K562 (cell line): Measurements from ENCODE around the gene EPHA4. TPM values are rescaled to one million over a fixed set of nuclear protein-coding genes. Genes with fewer than 3 reads are reported as not detected.
A peak's percentile ranks its signal among the peaks of the same experiment; 100 is the strongest.

Experiments used
- CHD7 ChIP-seq: fragments of 200-600 bp; sonication (generic); IDR thresholded peaks from one replicate; pipeline ENCODE4 v1.6.1; 2012; ENCODE audit warnings: mild to moderate bottlenecking, low read depth, low read length, inconsistent platforms
- REST ChIP-seq, 2 experiments: fragments of 450-650 bp; formaldehyde crosslinking in 1 of 2; IDR thresholded peaks; 2 replicates each; pipeline versions ENCODE4 v1.4.0 to v1.6.1; 2014 to 2020; ENCODE audit warnings: mild to moderate bottlenecking in 2 of 2, borderline replicate concordance in 1 of 2, low read depth in 1 of 2
- XRCC4 ChIP-seq: IDR thresholded peaks from one replicate; pipeline ENCODE4 v1.6.1; 2011; ENCODE audit not compliant: insufficient read depth, insufficient read length; ENCODE audit errors: extremely low read depth
- ZNF740 ChIP-seq, 3 experiments: fragments of 200-800 bp in 1 of 3; sonication (Bioruptor generic) in 1 of 3; sonication (generic) in 1 of 3; formaldehyde crosslinking in 1 of 3; IDR thresholded peaks; 2 replicates each; pipeline versions ENCODE4 v1.6.1 to v1.8.0; 2016 to 2022; ENCODE audit warnings: mild to moderate bottlenecking in 2 of 3, missing compliant biosample characterization in 2 of 3, missing genetic modification characterization in 2 of 3, missing genetic modification reagents in 1 of 3
- polyA plus RNA-seq, 8 experiments: library from polyadenylated mRNA; depleted of rRNA in 4 of 8; stranded (reverse) in 5 of 8; unstranded in 3 of 8; fragments of >200 nt; fragmentation: Nextera tagmentation in 2 of 8; fragmentation: Illumina TruSeq in 1 of 8; extraction: Ambion mirVana in 2 of 8; extraction: Trizol in 1 of 8; gene quantifications; 2 replicates each; pipeline versions ENCODE4 v1.2.1 to v1.2.3, GENCODE V29; 2011 to 2014; ENCODE audit warnings: inconsistent platforms in 1 of 8, missing spikeins in 1 of 8
- total RNA-seq, 7 experiments: library from RNA; depleted of rRNA in 6 of 7; stranded (reverse); fragments of >200 nt in 6 of 7; fragmentation: Illumina TruSeq in 2 of 7; extraction: Trizol in 2 of 7; gene quantifications; 2 replicates each; pipeline versions ENCODE4 v1.2.1 to v1.2.3, GENCODE V29; 2011 to 2021; ENCODE audit warnings: low replicate concordance in 1 of 7

The EPHA4 gene
- total and polyA plus RNA-seq, 9 of the 15 experiments (the other 6 are each of a cell fraction or from before 2014, with no cell fraction given): 0.07 to 0.09 (median 0.07) TPM; not detected in 6

DNA sequence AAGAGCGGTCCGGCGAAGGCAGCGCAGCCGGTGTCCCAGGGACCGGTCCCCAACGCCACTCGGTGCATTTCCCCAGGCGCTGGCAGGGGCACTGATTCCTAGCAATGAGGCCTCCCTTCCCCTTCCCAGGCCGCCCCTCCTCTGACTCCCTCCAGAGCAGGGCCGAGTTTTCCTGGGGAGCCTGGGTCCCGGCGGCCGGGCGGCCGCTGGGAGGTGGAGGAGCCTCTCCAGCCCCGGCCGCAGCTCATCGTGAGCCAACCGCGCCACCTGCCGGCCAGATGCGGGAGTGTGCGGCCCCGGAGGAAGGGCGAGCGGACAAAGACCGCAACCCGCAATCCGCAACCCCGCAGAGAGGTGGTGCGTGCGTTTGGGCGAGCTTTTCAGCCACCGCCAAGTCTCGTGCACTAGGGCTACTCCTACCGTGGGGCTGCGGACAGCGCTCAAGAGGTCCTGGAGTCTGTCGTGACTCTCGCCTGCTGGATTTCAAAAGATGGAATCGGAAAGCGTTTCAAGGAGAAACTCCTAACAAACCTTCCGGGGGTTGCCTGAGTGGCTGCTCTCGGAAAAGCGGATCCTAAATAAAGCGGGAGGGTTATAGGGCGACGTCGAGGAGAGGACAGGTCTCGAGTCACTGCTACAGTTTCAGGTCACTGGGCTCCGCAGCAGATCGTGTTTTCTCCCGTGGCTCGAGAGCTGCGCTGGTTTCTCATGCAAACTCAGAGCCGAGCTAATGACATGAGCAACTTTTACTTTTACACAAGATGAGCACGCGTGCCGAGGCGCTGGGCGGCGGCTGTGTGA is 1.5 kb upstream of the EPHA4 start (continued):
- peak; percentile 38; the same call in 1 of the 2 replicates for TF ChIP-seq REST (IDR thresholded peaks at IDR 0.05; ENCODE audit: borderline replicate concordance)
- TF ChIP-seq REST (CRISPR knock-in tag; IDR thresholded peaks at IDR 0.05; ENCODE audit: low read depth): no peak
- no peak for TF ChIP-seq XRCC4
- TF ChIP-seq ZNF740 (CRISPR knock-in tag; IDR thresholded peaks at IDR 0.05): no peak
- TF ChIP-seq ZNF740 (tag; IDR thresholded peaks at IDR 0.05): no peak
- no peak for TF ChIP-seq CHD7
